Mucosa of rectum (tissue), 2 donors: ENCODE measurements around the gene DAB1.

Experiments
- H3K27ac ChIP-seq, 2 donors: one replicate each; pipeline ENCODE4 v1.7.0; 2013; ENCODE audit warnings: inconsistent platforms in 2 of 2, low read depth in 2 of 2, low read length in 2 of 2
- H3K27me3 ChIP-seq, 2 donors: one replicate each; pipeline ENCODE4 v1.7.0; 2013; ENCODE audit warnings: low read length in 2 of 2; ENCODE audit not compliant: control insufficient read depth in 2 of 2, insufficient read depth in 2 of 2
- H3K36me3 ChIP-seq, 2 donors: one replicate each; pipeline ENCODE4 v1.7.0; 2013; ENCODE audit warnings: low read length in 2 of 2; ENCODE audit not compliant: control insufficient read depth in 2 of 2, insufficient read depth in 2 of 2
- H3K4me1 ChIP-seq, 2 donors: one replicate each; pipeline ENCODE4 v1.7.0; 2013; ENCODE audit warnings: low read length in 2 of 2, mild to moderate bottlenecking in 1 of 2; ENCODE audit not compliant: control insufficient read depth in 2 of 2, insufficient read depth in 2 of 2
- H3K4me3 ChIP-seq, 2 donors: one replicate each; pipeline ENCODE4 v1.7.0; 2013; ENCODE audit warnings: low read length in 2 of 2
- H3K9ac ChIP-seq, 2 donors: one replicate each; pipeline ENCODE4 v1.7.0; 2013; ENCODE audit warnings: low read length in 2 of 2, low read depth in 1 of 2, mild to moderate bottlenecking in 1 of 2
- H3K9me3 ChIP-seq, 2 donors: one replicate each; pipeline ENCODE4 v1.7.0; 2013; ENCODE audit warnings: low read length in 2 of 2; ENCODE audit not compliant: control insufficient read depth in 2 of 2
- donor health status: healthy.
- donor health status: Normal muscosa, but diverticular disease.

The DAB1 gene

GRCh38 chr1:57327946-57328345 lies 95.9 kb downstream of the DAB1 start:
- H3K4me1 ChIP-seq: no peaks in the 10 kb centered on the region
- H3K27me3 ChIP-seq: no peaks in the 10 kb centered on the region
- no peaks in the 10 kb centered on the region for H3K9me3 ChIP-seq
- H3K4me3 ChIP-seq: no peak overlapping the region
- no peak overlapping the region for H3K27ac ChIP-seq
- H3K9ac ChIP-seq: no peak overlapping the region
- no peaks in the 10 kb centered on the region for H3K36me3 ChIP-seq

GRCh38 chr1:57327336-57327735 lies 96.5 kb downstream of the DAB1 start:
- H3K27me3 ChIP-seq: no peaks in the 10 kb centered on the region
- no peak overlapping the region for H3K27ac ChIP-seq
- no peak overlapping the region for H3K9ac ChIP-seq
- no peaks in the 10 kb centered on the region for H3K9me3 ChIP-seq
- H3K36me3 ChIP-seq: no peaks in the 10 kb centered on the region
- no peaks in the 10 kb centered on the region for H3K4me1 ChIP-seq
- no peak overlapping the region for H3K4me3 ChIP-seq

- no peak overlapping the region for H3K27ac ChIP-seq
Measured at GRCh38 chr1:57325536-57325935, 98.3 kb downstream of the DAB1 start.

DNA sequence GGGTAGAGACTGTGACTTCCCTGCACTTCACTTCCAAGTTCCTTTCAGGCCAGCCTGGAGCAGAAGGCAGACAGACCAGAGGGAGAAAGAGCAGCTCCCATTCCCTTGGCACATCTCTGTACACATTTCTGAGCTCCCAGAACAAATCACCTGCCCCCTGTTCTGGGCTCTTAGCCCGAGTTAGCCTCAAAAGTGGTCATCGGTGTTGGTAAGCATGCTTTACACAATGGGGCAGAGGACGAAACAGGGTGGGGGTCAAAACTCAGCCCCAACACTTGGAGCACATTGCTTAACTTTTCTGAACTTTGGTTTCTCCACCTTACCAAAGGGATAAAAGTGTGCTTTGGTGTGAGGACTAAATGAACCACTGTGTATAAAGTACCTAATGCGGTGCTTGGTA lies 98.7 kb downstream of the DAB1 start:
- Histone ChIP-seq H3K27me3 (no peaks in the 10 kb centered on the region), H3K4me3 (no peak overlapping the region), H3K9ac (no peak overlapping the region), H3K9me3 (no peaks in the 10 kb centered on the region), H3K27ac (no peak overlapping the region), H3K36me3 (no peaks in the 10 kb centered on the region), H3K4me1 (no peaks in the 10 kb centered on the region)

More at GRCh38 chr1:57325536-57325935, 98.3 kb downstream of the DAB1 start:
- H3K4me3 ChIP-seq: no peak overlapping the region
- H3K36me3 ChIP-seq: no peaks in the 10 kb centered on the region
- H3K4me1 ChIP-seq: no peaks in the 10 kb centered on the region
- H3K27me3 ChIP-seq: no peaks in the 10 kb centered on the region
- no peaks in the 10 kb centered on the region for H3K9me3 ChIP-seq
- H3K9ac ChIP-seq: no peak overlapping the region

GRCh38 chr1:57324388-57324787 lies 99.5 kb downstream of the DAB1 start:
- Histone ChIP-seq H3K27ac (no peak overlapping the region), H3K36me3 (no peaks in the 10 kb centered on the region), H3K4me1 (no peaks in the 10 kb centered on the region), H3K9ac (no peak overlapping the region), H3K27me3 (no peaks in the 10 kb centered on the region), H3K4me3 (no peak overlapping the region), H3K9me3 (no peaks in the 10 kb centered on the region)

- Histone ChIP-seq H3K27ac (no peak overlapping the region), H3K36me3 (no peaks in the 10 kb centered on the region), H3K4me3 (no peak overlapping the region), H3K9ac (no peak overlapping the region), H3K27me3 (no peaks in the 10 kb centered on the region), H3K4me1 (no peaks in the 10 kb centered on the region), H3K9me3 (no peaks in the 10 kb centered on the region)
Measured at GRCh38 chr1:57321776-57322175, 102.1 kb downstream of the DAB1 start.

DNA sequence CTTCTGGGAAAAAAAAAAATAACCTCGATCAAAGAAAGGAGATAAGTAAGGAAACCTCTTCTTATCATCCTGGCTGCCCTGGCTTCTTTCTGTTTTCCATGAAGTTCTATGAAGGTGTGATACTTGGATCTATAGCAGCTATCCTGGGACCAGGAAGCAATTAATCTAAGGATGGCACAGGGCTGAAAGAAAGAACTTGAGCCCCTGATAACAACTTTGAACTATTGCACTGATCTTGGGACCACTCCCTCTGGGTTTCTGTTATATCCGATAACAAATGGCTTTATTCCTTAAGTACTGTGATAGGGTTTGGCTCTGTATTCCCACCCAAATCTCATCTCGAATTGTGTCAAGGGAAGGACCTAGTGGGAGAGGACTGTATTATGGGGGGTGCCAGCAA lies 104.1 kb downstream of the DAB1 start:
- Histone ChIP-seq H3K9ac (no peak overlapping the region), H3K27ac (no peak overlapping the region), H3K4me1 (no peaks in the 10 kb centered on the region), H3K9me3 (no peaks in the 10 kb centered on the region), H3K27me3 (no peaks in the 10 kb centered on the region), H3K36me3 (no peaks in the 10 kb centered on the region), H3K4me3 (no peak overlapping the region)

GRCh38 chr1:57319165-57319564 lies 104.7 kb downstream of the DAB1 start:
- Histone ChIP-seq H3K4me1 (no peaks in the 10 kb centered on the region), H3K27me3 (no peaks in the 10 kb centered on the region), H3K27ac (no peak overlapping the region), H3K9me3 (no peaks in the 10 kb centered on the region), H3K9ac (no peak overlapping the region), H3K36me3 (no peaks in the 10 kb centered on the region), H3K4me3 (no peak overlapping the region)

GRCh38 chr1:57316861-57317260 lies 107.0 kb downstream of the DAB1 start:
- H3K4me3 ChIP-seq: no peak overlapping the region
- no peaks in the 10 kb centered on the region for H3K9me3 ChIP-seq
- no peaks in the 10 kb centered on the region for H3K27me3 ChIP-seq
- no peaks in the 10 kb centered on the region for H3K36me3 ChIP-seq
- H3K27ac ChIP-seq: no peak overlapping the region
- H3K4me1 ChIP-seq: no peaks in the 10 kb centered on the region
- no peak overlapping the region for H3K9ac ChIP-seq

- H3K4me1 ChIP-seq: no peaks in the 10 kb centered on the region
- H3K9ac ChIP-seq: no peak overlapping the region
- no peak overlapping the region for H3K27ac ChIP-seq
- H3K36me3 ChIP-seq: no peaks in the 10 kb centered on the region
- H3K27me3 ChIP-seq: no peaks in the 10 kb centered on the region
- H3K4me3 ChIP-seq: no peak overlapping the region
- no peaks in the 10 kb centered on the region for H3K9me3 ChIP-seq
Measured at GRCh38 chr1:57316291-57316690, 107.6 kb downstream of the DAB1 start.

DNA sequence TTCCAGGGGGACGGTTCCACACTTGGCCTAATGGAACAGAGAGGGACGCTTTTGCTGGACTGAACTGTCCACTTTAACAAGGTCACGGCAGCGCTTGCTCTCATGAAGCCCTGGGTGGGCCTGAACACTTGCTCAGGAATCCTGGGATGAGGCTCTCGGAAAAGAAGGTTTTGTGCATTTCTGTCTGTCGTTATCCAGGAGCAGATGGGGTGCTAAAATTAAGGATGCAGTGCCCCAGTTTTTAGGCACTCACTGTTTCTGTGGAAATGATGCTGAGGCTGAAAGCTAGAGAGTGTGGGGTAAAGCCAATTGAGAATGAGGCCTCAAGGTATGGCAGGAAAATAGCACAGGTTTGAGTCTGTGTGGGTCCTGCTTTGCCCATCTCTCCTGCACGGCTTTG lies 111.0 kb downstream of the DAB1 start:
- Histone ChIP-seq H3K27me3 (no peaks in the 10 kb centered on the region), H3K27ac (no peak overlapping the region), H3K4me3 (no peak overlapping the region), H3K9me3 (no peaks in the 10 kb centered on the region), H3K4me1 (peaks cover 0 to 6% of the 10 kb centered on the region in 2 donors), H3K9ac (no peak overlapping the region), H3K36me3 (no peaks in the 10 kb centered on the region)
